Measurements from ENCODE around the gene TRPT1. TPM values are rescaled to one million over a fixed set of nuclear protein-coding genes. Genes with fewer than 3 reads are reported as not detected.

The TRPT1 gene
- total and polyA plus RNA-seq, 9 of the 15 experiments (the other 6 are each of a cell fraction or from before 2014, with no cell fraction given): 4.6 to 41.7 (median 23.1) TPM

- no peak for ATAC-seq
- CTCF ChIA-PET (ENCODE audit: low intra/inter-chr PET ratio): no interaction called here
- peaks cover 29 to 82% of the 10 kb centered on the region in 2 experiments for H3K4me1 ChIP-seq (replicated peaks in 1 of 2; ENCODE audit: control insufficient read depth in 2 of 2, insufficient read depth in 2 of 2, low read length in 2 of 2)
- FAIRE-seq: no peak
- POLR2A ChIA-PET: interaction anchor here (0.9 to 1.0 kb wide), 3 partner anchors 10 to 255 kb away, joined by 3 read pairs; partner anchors contain the start of genes COX8A and FERMT3
- no peaks in the 10 kb centered on the region for H4K20me1 ChIP-seq (replicated peaks; ENCODE audit: control insufficient read depth, insufficient read depth, low read length)
- peak overlapping the region; percentile 88 for H2AFZ ChIP-seq (ENCODE audit: low read depth, low read length)
- no peaks in the 10 kb centered on the region for H3K9me3 ChIP-seq (replicated peaks; ENCODE audit: control insufficient read depth, insufficient read depth, low read depth, low read length)
- peaks cover 1% of the 10 kb centered on the region for H3K9me1 ChIP-seq (ENCODE audit: control insufficient read depth, insufficient read depth, low read length)
- peaks cover 56% of the 10 kb centered on the region for H3K79me2 ChIP-seq (ENCODE audit: control insufficient read depth, insufficient read depth, low read length)
- no peaks in the 10 kb centered on the region for H3K27me3 ChIP-seq (ENCODE audit: control insufficient read depth in 2 of 2, insufficient read depth in 2 of 2, low read length in 2 of 2)
- 40% methylated on average over 12 of the region's 13 CpGs for WGBS (ENCODE audit: insufficient coverage, low coverage, missing lambda C conversion rate)
- peaks cover 14% of the 10 kb centered on the region; the same call in 2 of the 3 replicates for H3K36me3 ChIP-seq (ENCODE audit: control insufficient read depth, insufficient read depth, low read length)
- peak overlapping the region; percentile 95 for H3K4me2 ChIP-seq (ENCODE audit: insufficient read depth, low read length)
- H3K9ac ChIP-seq (ENCODE audit: insufficient read depth in 1 of 2, low read depth in 2 of 2, low read length in 2 of 2): peak overlapping the region; percentile 91 to 96
- H3K27ac ChIP-seq (ENCODE audit: extremely low read depth, low read depth, low read length): peak overlapping the region; percentile 92
- peak overlapping the region; percentile 76 for H3K4me3 ChIP-seq
- in situ Hi-C loops (cut with MboI) (no loop called here), intact Hi-C loops (cut with micrococcal nuclease) (loop anchor here (2.0 kb wide), 2 partner anchors 23 to 45 kb away; partner anchors contain the start of gene FERMT3)
- DNase-seq (ENCODE audit: extremely low read depth in 1 of 4, low spot score in 3 of 4): no peak
- BruUV-seq (replicated peaks): no TSS peak
- no peak for TF ChIP-seq COPS2 (conservative IDR thresholded peaks at IDR 0.05)
- TF ChIP-seq, protein P1, sequence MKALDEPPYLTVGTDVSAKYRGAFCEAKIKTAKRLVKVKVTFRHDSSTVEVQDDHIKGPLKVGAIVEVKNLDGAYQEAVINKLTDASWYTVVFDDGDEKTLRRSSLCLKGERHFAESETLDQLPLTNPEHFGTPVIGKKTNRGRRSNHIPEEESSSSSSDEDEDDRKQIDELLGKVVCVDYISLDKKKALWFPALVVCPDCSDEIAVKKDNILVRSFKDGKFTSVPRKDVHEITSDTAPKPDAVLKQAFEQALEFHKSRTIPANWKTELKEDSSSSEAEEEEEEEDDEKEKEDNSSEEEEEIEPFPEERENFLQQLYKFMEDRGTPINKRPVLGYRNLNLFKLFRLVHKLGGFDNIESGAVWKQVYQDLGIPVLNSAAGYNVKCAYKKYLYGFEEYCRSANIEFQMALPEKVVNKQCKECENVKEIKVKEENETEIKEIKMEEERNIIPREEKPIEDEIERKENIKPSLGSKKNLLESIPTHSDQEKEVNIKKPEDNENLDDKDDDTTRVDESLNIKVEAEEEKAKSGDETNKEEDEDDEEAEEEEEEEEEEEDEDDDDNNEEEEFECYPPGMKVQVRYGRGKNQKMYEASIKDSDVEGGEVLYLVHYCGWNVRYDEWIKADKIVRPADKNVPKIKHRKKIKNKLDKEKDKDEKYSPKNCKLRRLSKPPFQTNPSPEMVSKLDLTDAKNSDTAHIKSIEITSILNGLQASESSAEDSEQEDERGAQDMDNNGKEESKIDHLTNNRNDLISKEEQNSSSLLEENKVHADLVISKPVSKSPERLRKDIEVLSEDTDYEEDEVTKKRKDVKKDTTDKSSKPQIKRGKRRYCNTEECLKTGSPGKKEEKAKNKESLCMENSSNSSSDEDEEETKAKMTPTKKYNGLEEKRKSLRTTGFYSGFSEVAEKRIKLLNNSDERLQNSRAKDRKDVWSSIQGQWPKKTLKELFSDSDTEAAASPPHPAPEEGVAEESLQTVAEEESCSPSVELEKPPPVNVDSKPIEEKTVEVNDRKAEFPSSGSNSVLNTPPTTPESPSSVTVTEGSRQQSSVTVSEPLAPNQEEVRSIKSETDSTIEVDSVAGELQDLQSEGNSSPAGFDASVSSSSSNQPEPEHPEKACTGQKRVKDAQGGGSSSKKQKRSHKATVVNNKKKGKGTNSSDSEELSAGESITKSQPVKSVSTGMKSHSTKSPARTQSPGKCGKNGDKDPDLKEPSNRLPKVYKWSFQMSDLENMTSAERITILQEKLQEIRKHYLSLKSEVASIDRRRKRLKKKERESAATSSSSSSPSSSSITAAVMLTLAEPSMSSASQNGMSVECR (CRISPR knock-in tag; IDR thresholded peaks at IDR 0.05): 0 out of 2 replicates have a peak, but pooled peaks have one; percentile 16
- TF ChIP-seq ZNF609 (CRISPR knock-in tag; IDR thresholded peaks at IDR 0.05; ENCODE audit: borderline replicate concordance): no peak
- peak; percentile 47 for TF ChIP-seq CBFA2T3 (IDR thresholded peaks at IDR 0.05)
- TF ChIP-seq, protein P2, sequence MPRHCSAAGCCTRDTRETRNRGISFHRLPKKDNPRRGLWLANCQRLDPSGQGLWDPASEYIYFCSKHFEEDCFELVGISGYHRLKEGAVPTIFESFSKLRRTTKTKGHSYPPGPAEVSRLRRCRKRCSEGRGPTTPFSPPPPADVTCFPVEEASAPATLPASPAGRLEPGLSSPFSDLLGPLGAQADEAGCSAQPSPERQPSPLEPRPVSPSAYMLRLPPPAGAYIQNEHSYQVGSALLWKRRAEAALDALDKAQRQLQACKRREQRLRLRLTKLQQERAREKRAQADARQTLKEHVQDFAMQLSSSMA (CRISPR knock-in tag; IDR thresholded peaks at IDR 0.05): no peak
- TF ChIP-seq, protein P3, sequence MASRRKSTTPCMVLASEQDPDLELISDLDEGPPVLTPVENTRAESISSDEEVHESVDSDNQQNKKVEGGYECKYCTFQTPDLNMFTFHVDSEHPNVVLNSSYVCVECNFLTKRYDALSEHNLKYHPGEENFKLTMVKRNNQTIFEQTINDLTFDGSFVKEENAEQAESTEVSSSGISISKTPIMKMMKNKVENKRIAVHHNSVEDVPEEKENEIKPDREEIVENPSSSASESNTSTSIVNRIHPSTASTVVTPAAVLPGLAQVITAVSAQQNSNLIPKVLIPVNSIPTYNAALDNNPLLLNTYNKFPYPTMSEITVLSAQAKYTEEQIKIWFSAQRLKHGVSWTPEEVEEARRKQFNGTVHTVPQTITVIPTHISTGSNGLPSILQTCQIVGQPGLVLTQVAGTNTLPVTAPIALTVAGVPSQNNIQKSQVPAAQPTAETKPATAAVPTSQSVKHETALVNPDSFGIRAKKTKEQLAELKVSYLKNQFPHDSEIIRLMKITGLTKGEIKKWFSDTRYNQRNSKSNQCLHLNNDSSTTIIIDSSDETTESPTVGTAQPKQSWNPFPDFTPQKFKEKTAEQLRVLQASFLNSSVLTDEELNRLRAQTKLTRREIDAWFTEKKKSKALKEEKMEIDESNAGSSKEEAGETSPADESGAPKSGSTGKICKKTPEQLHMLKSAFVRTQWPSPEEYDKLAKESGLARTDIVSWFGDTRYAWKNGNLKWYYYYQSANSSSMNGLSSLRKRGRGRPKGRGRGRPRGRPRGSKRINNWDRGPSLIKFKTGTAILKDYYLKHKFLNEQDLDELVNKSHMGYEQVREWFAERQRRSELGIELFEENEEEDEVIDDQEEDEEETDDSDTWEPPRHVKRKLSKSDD (conservative IDR thresholded peaks at IDR 0.05; ENCODE audit: low read length): no peak
- no peak for TF ChIP-seq ZNF707 (CRISPR knock-in tag; conservative IDR thresholded peaks at IDR 0.05)
- TF ChIP-seq FOXK2 (conservative IDR thresholded peaks at IDR 0.05 in 1 of 2, IDR thresholded peaks at IDR 0.05 in 1 of 2; ENCODE audit: low read depth in 2 of 2): 0 out of 4 replicates have a peak, but pooled peaks of 1 of the 2 experiments have one; percentile 23
- TF ChIP-seq DPF2 (IDR thresholded peaks at IDR 0.05): peak; percentile 61
These were observed 3.8 kb upstream of the TRPT1 start for GRCh38 chr11:64229744-64230170.
